ENCODE data around the gene GRID1.

GRID1 gene

GRCh38 chr10:86105181-86105580 lies 261.4 kb downstream of the GRID1 start:
- no peak overlapping the region for H2BK15ac ChIP-seq (ENCODE audit: low read depth, poor library complexity, severe bottlenecking)
- no peaks in the 10 kb centered on the region for H3K36me3 ChIP-seq (ENCODE audit: control insufficient read depth in 1 of 2, insufficient read depth in 2 of 2, low read depth in 1 of 2, low read length in 2 of 2)
- no peak for DNase-seq
- H3K4me2 ChIP-seq (ENCODE audit: low read length, poor library complexity, severe bottlenecking): no peak overlapping the region
- no peak overlapping the region for H3K27ac ChIP-seq (ENCODE audit: low read length, poor library complexity, severe bottlenecking)
- H3K18ac ChIP-seq (ENCODE audit: low read depth in 1 of 2, low read length in 2 of 2): no peak overlapping the region
- no peaks in the 10 kb centered on the region for H3K79me1 ChIP-seq (replicated peaks; ENCODE audit: low read length, poor library complexity, severe bottlenecking)
- 86% methylated on average over 4 of the region's 4 CpGs for WGBS
- no peaks in the 10 kb centered on the region for H3K27me3 ChIP-seq (ENCODE audit: control insufficient read depth in 1 of 2, insufficient read depth in 1 of 2, low read length in 2 of 2)
- H3K9ac ChIP-seq (ENCODE audit: low read length): no peak overlapping the region
- no peak overlapping the region for H4K91ac ChIP-seq (ENCODE audit: low read length)
- no peak overlapping the region for H2BK120ac ChIP-seq (ENCODE audit: low read depth, low read length)
- no peak overlapping the region for H2BK5ac ChIP-seq (ENCODE audit: low read depth, low read length, poor library complexity, severe bottlenecking)
- H3K4ac ChIP-seq (ENCODE audit: low read depth in 1 of 2, low read length in 2 of 2): no peak overlapping the region
- H2AK5ac ChIP-seq (ENCODE audit: low read length, severe bottlenecking): no peak overlapping the region
- H2BK12ac ChIP-seq (ENCODE audit: low read length in 2 of 2): no peak overlapping the region
- no peak overlapping the region for H3K23ac ChIP-seq (ENCODE audit: low read length in 2 of 2)
- no peaks in the 10 kb centered on the region for H3K4me1 ChIP-seq (ENCODE audit: control insufficient read depth, insufficient read depth, low read depth, low read length)
- no peak overlapping the region for H3K4me3 ChIP-seq (ENCODE audit: insufficient read depth in 1 of 2, low read depth in 1 of 2, low read length in 2 of 2)
- H3K14ac ChIP-seq (ENCODE audit: low read length in 2 of 2): no peak overlapping the region
- no peak overlapping the region for H4K8ac ChIP-seq (ENCODE audit: low read length)
- H3K9me3 ChIP-seq (ENCODE audit: control insufficient read depth, low read length): no peaks in the 10 kb centered on the region
- no peak overlapping the region for H2AFZ ChIP-seq (ENCODE audit: low read depth, low read length)

GRCh38 chr10:86104611-86105145 lies 261.9 kb downstream of the GRID1 start:
- 76% methylated on average over 6 of the region's 7 CpGs for WGBS
- H4K91ac ChIP-seq (ENCODE audit: low read length): no peak overlapping the region

GRCh38 chr10:86104156-86104555 lies 262.4 kb downstream of the GRID1 start:
- H4K8ac ChIP-seq (ENCODE audit: low read length): no peak overlapping the region
- H3K27ac ChIP-seq (ENCODE audit: low read length, poor library complexity, severe bottlenecking): no peak overlapping the region
- no peak overlapping the region for H2BK5ac ChIP-seq (ENCODE audit: low read depth, low read length, poor library complexity, severe bottlenecking)
- H3K4me2 ChIP-seq (ENCODE audit: low read length, poor library complexity, severe bottlenecking): no peak overlapping the region
- no peak overlapping the region for H2AFZ ChIP-seq (ENCODE audit: low read depth, low read length)
- H3K79me1 ChIP-seq (replicated peaks; ENCODE audit: low read length, poor library complexity, severe bottlenecking): no peaks in the 10 kb centered on the region
- H3K9me3 ChIP-seq (ENCODE audit: control insufficient read depth, low read length): no peaks in the 10 kb centered on the region
- no peak overlapping the region for H2BK120ac ChIP-seq (ENCODE audit: low read depth, low read length)
- H3K14ac ChIP-seq (ENCODE audit: low read length in 2 of 2): no peak overlapping the region
- H3K36me3 ChIP-seq (ENCODE audit: control insufficient read depth in 1 of 2, insufficient read depth in 2 of 2, low read depth in 1 of 2, low read length in 2 of 2): no peaks in the 10 kb centered on the region
- H4K91ac ChIP-seq (ENCODE audit: low read length): no peak overlapping the region
- no peaks in the 10 kb centered on the region for H3K27me3 ChIP-seq (ENCODE audit: control insufficient read depth in 1 of 2, insufficient read depth in 1 of 2, low read length in 2 of 2)
- H2BK15ac ChIP-seq (ENCODE audit: low read depth, poor library complexity, severe bottlenecking): no peak overlapping the region
- DNase-seq: no peak
- WGBS: 76% methylated on average over 5 of the region's 5 CpGs
- no peak overlapping the region for H2BK12ac ChIP-seq (ENCODE audit: low read length in 2 of 2)
- H3K4ac ChIP-seq (ENCODE audit: low read depth in 1 of 2, low read length in 2 of 2): no peak overlapping the region
- no peak overlapping the region for H3K23ac ChIP-seq (ENCODE audit: low read length in 2 of 2)
- no peak overlapping the region for H2AK5ac ChIP-seq (ENCODE audit: low read length, severe bottlenecking)
- H3K18ac ChIP-seq (ENCODE audit: low read depth in 1 of 2, low read length in 2 of 2): no peak overlapping the region
- H3K4me3 ChIP-seq (ENCODE audit: insufficient read depth in 1 of 2, low read depth in 1 of 2, low read length in 2 of 2): no peak overlapping the region
- H3K9ac ChIP-seq (ENCODE audit: low read length): no peak overlapping the region
- H3K4me1 ChIP-seq (ENCODE audit: control insufficient read depth, insufficient read depth, low read depth, low read length): no peaks in the 10 kb centered on the region

More at GRCh38 chr10:86104611-86105145, 261.9 kb downstream of the GRID1 start:
- no peaks in the 10 kb centered on the region for H3K4me1 ChIP-seq (ENCODE audit: control insufficient read depth, insufficient read depth, low read depth, low read length)
- H3K9ac ChIP-seq (ENCODE audit: low read length): no peak overlapping the region
- H2BK12ac ChIP-seq (ENCODE audit: low read length in 2 of 2): no peak overlapping the region
- H4K8ac ChIP-seq (ENCODE audit: low read length): no peak overlapping the region
- H2AK5ac ChIP-seq (ENCODE audit: low read length, severe bottlenecking): no peak overlapping the region
- no peak overlapping the region for H2BK5ac ChIP-seq (ENCODE audit: low read depth, low read length, poor library complexity, severe bottlenecking)
- no peak overlapping the region for H3K4me3 ChIP-seq (ENCODE audit: insufficient read depth in 1 of 2, low read depth in 1 of 2, low read length in 2 of 2)
- no peak overlapping the region for H3K18ac ChIP-seq (ENCODE audit: low read depth in 1 of 2, low read length in 2 of 2)
- H3K23ac ChIP-seq (ENCODE audit: low read length in 2 of 2): no peak overlapping the region
- no peak overlapping the region for H3K4me2 ChIP-seq (ENCODE audit: low read length, poor library complexity, severe bottlenecking)
- H3K14ac ChIP-seq (ENCODE audit: low read length in 2 of 2): no peak overlapping the region
- H3K27ac ChIP-seq (ENCODE audit: low read length, poor library complexity, severe bottlenecking): no peak overlapping the region
- no peak overlapping the region for H2BK120ac ChIP-seq (ENCODE audit: low read depth, low read length)
- no peaks in the 10 kb centered on the region for H3K27me3 ChIP-seq (ENCODE audit: control insufficient read depth in 1 of 2, insufficient read depth in 1 of 2, low read length in 2 of 2)
- no peaks in the 10 kb centered on the region for H3K79me1 ChIP-seq (replicated peaks; ENCODE audit: low read length, poor library complexity, severe bottlenecking)
- H2AFZ ChIP-seq (ENCODE audit: low read depth, low read length): no peak overlapping the region
- no peaks in the 10 kb centered on the region for H3K36me3 ChIP-seq (ENCODE audit: control insufficient read depth in 1 of 2, insufficient read depth in 2 of 2, low read depth in 1 of 2, low read length in 2 of 2)
- no peaks in the 10 kb centered on the region for H3K9me3 ChIP-seq (ENCODE audit: control insufficient read depth, low read length)
- no peak for DNase-seq
- no peak overlapping the region for H2BK15ac ChIP-seq (ENCODE audit: low read depth, poor library complexity, severe bottlenecking)
- no peak overlapping the region for H3K4ac ChIP-seq (ENCODE audit: low read depth in 1 of 2, low read length in 2 of 2)

- 74% methylated on average over 8 of the region's 8 CpGs for WGBS
- Histone ChIP-seq H2BK15ac (ENCODE audit: low read depth, poor library complexity, severe bottlenecking) (no peak overlapping the region), H3K23ac (ENCODE audit: low read length in 2 of 2) (no peak overlapping the region), H2AK5ac (ENCODE audit: low read length, severe bottlenecking) (no peak overlapping the region), H3K9me3 (ENCODE audit: control insufficient read depth, low read length) (no peaks in the 10 kb centered on the region), H3K36me3 (ENCODE audit: control insufficient read depth in 1 of 2, insufficient read depth in 2 of 2, low read depth in 1 of 2, low read length in 2 of 2) (no peaks in the 10 kb centered on the region), H3K4ac (ENCODE audit: low read depth in 1 of 2, low read length in 2 of 2) (no peak overlapping the region), H3K9ac (ENCODE audit: low read length) (no peak overlapping the region), H2BK120ac (ENCODE audit: low read depth, low read length) (no peak overlapping the region), H2BK5ac (ENCODE audit: low read depth, low read length, poor library complexity, severe bottlenecking) (no peak overlapping the region), H3K79me1 (replicated peaks; ENCODE audit: low read length, poor library complexity, severe bottlenecking) (no peaks in the 10 kb centered on the region), H3K4me1 (ENCODE audit: control insufficient read depth, insufficient read depth, low read depth, low read length) (no peaks in the 10 kb centered on the region), H2AFZ (ENCODE audit: low read depth, low read length) (no peak overlapping the region), H3K27me3 (ENCODE audit: control insufficient read depth in 1 of 2, insufficient read depth in 1 of 2, low read length in 2 of 2) (no peaks in the 10 kb centered on the region), H3K14ac (ENCODE audit: low read length in 2 of 2) (no peak overlapping the region), H3K4me3 (ENCODE audit: insufficient read depth in 1 of 2, low read depth in 1 of 2, low read length in 2 of 2) (no peak overlapping the region), H2BK12ac (ENCODE audit: low read length in 2 of 2) (no peak overlapping the region), H3K18ac (ENCODE audit: low read depth in 1 of 2, low read length in 2 of 2) (no peak overlapping the region), H3K27ac (ENCODE audit: low read length, poor library complexity, severe bottlenecking) (no peak overlapping the region), H4K8ac (ENCODE audit: low read length) (no peak overlapping the region), H3K4me2 (ENCODE audit: low read length, poor library complexity, severe bottlenecking) (no peak overlapping the region), H4K91ac (ENCODE audit: low read length) (no peak overlapping the region)
- no peak for DNase-seq
Observed at GRCh38 chr10:86103391-86104101, 263.0 kb downstream of the GRID1 start.

Measured in mesenchymal stem cell (in vitro differentiated cells and primary cell).